OCI-LY7 (cell line): ENCODE data around the gene PPP1R3E. TPM values are rescaled to one million over a fixed set of nuclear protein-coding genes. Genes with fewer than 3 reads are reported as not detected.
A peak's percentile ranks its signal among the peaks of the same experiment; 100 is the strongest.

Source experiments
- BruUV-seq: library from RNA; stranded (reverse); fragments of 400-500 nt; replicated peaks from 2 replicates; lab custom pipeline; 2021; lab: Mats Ljungman, UMichigan
- CTCF ChIA-PET: fragments of 300-600 bp; sonication (Branson Sonifier 250); formaldehyde crosslinking; loops from one replicate; lab custom pipeline; 2022; ENCODE audit warnings: antibody characterized with exemption; ENCODE audit not compliant: unreplicated experiment; lab: Charles Lee
- POLR2A ChIA-PET: fragments of 300-600 bp; sonication (Branson Sonifier 250); formaldehyde crosslinking; loops from one replicate; lab custom pipeline; 2022; ENCODE audit warnings: antibody characterized with exemption; lab: Charles Lee
- DNase-seq: peaks from one replicate; pipeline ENCODE4 v3.0.0-alpha.2; 2015; ENCODE audit warnings: low spot score
- H2AFZ ChIP-seq: fragments of 200-600 bp; sonication (generic), shearing (Covaris generic); 2 replicates; pipeline ENCODE4 v1.6.1; 2014; ENCODE audit warnings: mild to moderate bottlenecking, antibody characterized with exemption, low read length, moderate library complexity
- H3K27ac ChIP-seq: fragments of 200-600 bp; sonication (generic); 2 replicates; pipeline ENCODE4 v1.5.1; 2014; ENCODE audit warnings: mixed run types, low read depth, mild to moderate bottlenecking, moderate library complexity, low read length, inconsistent platforms; ENCODE audit not compliant: poor library complexity, severe bottlenecking
- H3K36me3 ChIP-seq: fragments of 200-600 bp; sonication (generic); 2 replicates; pipeline ENCODE4 v1.6.1; 2014; ENCODE audit warnings: mild to moderate bottlenecking, antibody characterized with exemption, low read length, moderate library complexity, mixed read lengths; ENCODE audit not compliant: insufficient read depth
- H3K4me1 ChIP-seq: fragments of 200-600 bp; sonication (generic); 2 replicates; pipeline ENCODE4 v1.5.1; 2014; ENCODE audit warnings: mild to moderate bottlenecking, low read length; ENCODE audit not compliant: insufficient read depth, poor library complexity, severe bottlenecking
- H3K4me2 ChIP-seq: fragments of 200-600 bp; sonication (generic); 2 replicates; pipeline ENCODE4 v1.6.1; 2014; ENCODE audit warnings: mild to moderate bottlenecking, low read length
- H3K4me3 ChIP-seq: fragments of 200-600 bp; sonication (generic); 2 replicates; pipeline ENCODE4 v1.5.1; 2014; ENCODE audit warnings: mild to moderate bottlenecking, low read depth, low read length; ENCODE audit not compliant: poor library complexity, severe bottlenecking
- H3K79me2 ChIP-seq: fragments of 200-600 bp; sonication (generic); 2 replicates; pipeline ENCODE4 v1.6.1; 2016; ENCODE audit warnings: low read depth, mild to moderate bottlenecking, low read length, moderate library complexity, mixed read lengths; ENCODE audit not compliant: insufficient read depth
- H3K9me2 ChIP-seq: fragments of 200-600 bp; sonication (generic); 2 replicates; pipeline ENCODE4 v1.6.1; 2016; ENCODE audit warnings: mild to moderate bottlenecking, low read length, mixed read lengths; ENCODE audit not compliant: insufficient read depth
- H3K9me3 ChIP-seq: fragments of 200-600 bp; sonication (generic); 2 replicates; pipeline ENCODE4 v1.6.1; 2014; ENCODE audit warnings: mild to moderate bottlenecking, mixed run types, low read length, mixed read lengths
- H4K20me1 ChIP-seq: fragments of 200-600 bp; sonication (generic); 2 replicates; pipeline ENCODE4 v1.6.1; 2014; ENCODE audit warnings: mild to moderate bottlenecking, antibody characterized with exemption, low read length, moderate library complexity, mixed read lengths; ENCODE audit not compliant: insufficient read depth
- EZH2phosphoT487 ChIP-seq: fragments of 200-600 bp; sonication (generic); IDR thresholded peaks from 2 replicates; pipeline ENCODE4 v1.6.1; 2018; ENCODE audit warnings: low read depth, borderline replicate concordance, mild to moderate bottlenecking, mixed run types, antibody characterized with exemption, low read length, moderate library complexity, mixed read lengths
- intact Hi-C: fragments of 100-400 bp; cut with micrococcal nuclease; formaldehyde crosslinking; loops from one replicate; pipeline ENCODE4 v1.10.0; 2022; ENCODE audit not compliant: unreplicated experiment
- total RNA-seq, 2 experiments: library from RNA; depleted of rRNA in 1 of 2; stranded (reverse); fragments of >200 nt in 1 of 2; shearing (Covaris generic) in 1 of 2; gene quantifications; 2 replicates each; pipeline ENCODE4 v1.2.3, GENCODE V29; 2014 to 2022
- TF ChIP-seq, protein P1 (sequence below): fragments of 200-600 bp; sonication (generic); conservative IDR thresholded peaks from 2 replicates; pipeline ENCODE4 v1.5.1; 2014; ENCODE audit warnings: mild to moderate bottlenecking, antibody characterized with exemption, low read length, moderate library complexity, mixed read lengths

The PPP1R3E gene
- total RNA-seq, 2 experiments from 2014 or later = 31.0 to 95.5 TPM

DNA sequence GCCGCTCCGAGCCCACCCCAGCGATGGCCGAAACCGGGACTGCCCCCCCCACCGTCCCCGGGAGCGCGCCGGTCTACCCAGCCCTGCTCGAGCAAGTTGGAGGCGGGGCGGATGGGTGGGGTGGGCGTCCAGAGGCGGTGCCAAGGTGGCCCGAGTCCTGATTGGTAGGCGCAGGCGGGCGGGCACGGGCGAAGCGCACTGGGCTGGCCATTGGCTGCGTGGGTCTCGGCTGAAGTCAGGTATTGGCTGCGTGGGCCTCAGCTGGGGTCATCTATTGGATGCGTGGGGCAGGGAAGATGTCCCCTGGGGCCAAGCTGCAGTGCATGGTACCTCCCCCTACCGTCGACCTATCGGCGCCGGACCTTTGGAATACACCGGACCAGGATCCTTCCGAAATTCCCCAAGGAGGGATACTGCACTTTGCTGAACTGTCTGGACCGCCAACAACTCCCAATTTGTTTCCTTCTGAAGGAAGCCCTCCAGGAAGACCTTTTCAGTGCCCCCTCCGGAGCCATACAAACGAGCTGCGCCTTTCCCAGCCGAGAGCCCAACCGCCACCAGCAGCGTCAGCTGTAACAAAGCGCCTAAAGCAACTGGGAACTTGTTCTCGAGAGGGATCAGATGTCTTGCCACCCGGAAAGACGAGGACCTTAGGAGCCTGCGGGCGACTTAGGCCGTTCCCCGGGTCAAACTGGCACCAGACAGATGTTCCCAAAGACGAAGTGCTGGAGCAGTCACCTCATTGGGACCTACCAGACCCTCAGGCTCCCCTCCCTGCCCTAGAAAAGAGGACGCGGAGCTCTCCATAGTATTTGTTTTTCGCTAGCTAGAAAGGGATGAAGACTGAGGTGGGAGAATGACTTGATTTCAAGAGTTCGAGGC is 16.4 kb downstream of the PPP1R3E start, which contains the start of gene HOMEZ:
HOMEZ (minus strand) TSS at position 113 of the 882 bp plus-strand sequence. CDS start 180 bp downstream, outside the sequence.
- H3K79me2 ChIP-seq = peaks cover 14% of the 10 kb centered on the region; the same call in 1 of the 2 replicates
- H3K36me3 ChIP-seq = no peaks in the 10 kb centered on the region
- peak within 1 kb of the TSS; percentile 91 for H3K4me3 ChIP-seq
- DNase-seq = peak; percentile 98
- intact Hi-C loops = loop anchor here (1.0 to 5.0 kb wide), 2 partner anchors 15 to 164 kb away; no protein-coding TSS in a partner anchor
- H4K20me1 ChIP-seq = no peaks in the 10 kb centered on the region
- H2AFZ ChIP-seq = peak within 1 kb of the TSS; percentile 91
- ChIA-PET POLR2A (interaction anchor here (0.7 to 2.9 kb wide), 7 partner anchors 9 to 780 kb away, joined by 3 to 13 read pairs (median 6); partner anchors contain the start of genes BCL2L2 and PPP1R3E), CTCF (interaction anchor here (0.7 to 1.0 kb wide), 5 partner anchors 14 to 495 kb away, joined by 3 to 4 read pairs (median 3); partner anchors contain the start of genes PABPN1 and PPP1R3E)
- TF ChIP-seq, protein P1, sequence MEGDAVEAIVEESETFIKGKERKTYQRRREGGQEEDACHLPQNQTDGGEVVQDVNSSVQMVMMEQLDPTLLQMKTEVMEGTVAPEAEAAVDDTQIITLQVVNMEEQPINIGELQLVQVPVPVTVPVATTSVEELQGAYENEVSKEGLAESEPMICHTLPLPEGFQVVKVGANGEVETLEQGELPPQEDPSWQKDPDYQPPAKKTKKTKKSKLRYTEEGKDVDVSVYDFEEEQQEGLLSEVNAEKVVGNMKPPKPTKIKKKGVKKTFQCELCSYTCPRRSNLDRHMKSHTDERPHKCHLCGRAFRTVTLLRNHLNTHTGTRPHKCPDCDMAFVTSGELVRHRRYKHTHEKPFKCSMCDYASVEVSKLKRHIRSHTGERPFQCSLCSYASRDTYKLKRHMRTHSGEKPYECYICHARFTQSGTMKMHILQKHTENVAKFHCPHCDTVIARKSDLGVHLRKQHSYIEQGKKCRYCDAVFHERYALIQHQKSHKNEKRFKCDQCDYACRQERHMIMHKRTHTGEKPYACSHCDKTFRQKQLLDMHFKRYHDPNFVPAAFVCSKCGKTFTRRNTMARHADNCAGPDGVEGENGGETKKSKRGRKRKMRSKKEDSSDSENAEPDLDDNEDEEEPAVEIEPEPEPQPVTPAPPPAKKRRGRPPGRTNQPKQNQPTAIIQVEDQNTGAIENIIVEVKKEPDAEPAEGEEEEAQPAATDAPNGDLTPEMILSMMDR = peak; percentile 27; the same call in 1 of the 2 replicates
- TF ChIP-seq EZH2phosphoT487 = no peak
- peak within 1 kb of the TSS; percentile 89 for H3K4me2 ChIP-seq
- peak within 1 kb of the TSS; percentile 28 for H3K27ac ChIP-seq
- no peaks in the 10 kb centered on the region for H3K9me3 ChIP-seq
- H3K4me1 ChIP-seq = peaks cover 13% of the 10 kb centered on the region
- no TSS peak for BruUV-seq
- H3K9me2 ChIP-seq = no peaks in the 10 kb centered on the region

- ChIA-PET POLR2A (interaction anchor here (0.6 to 2.9 kb wide), 8 partner anchors 8 to 780 kb away, joined by 3 to 13 read pairs (median 5); partner anchors contain the start of genes BCL2L2 and PPP1R3E), CTCF (interaction anchor here (0.9 kb wide), 1 partner anchor 165 kb away, joined by 3 read pairs; no protein-coding TSS in a partner anchor)
Measured at GRCh38 chr14:23285530-23286019, 17.1 kb downstream of the PPP1R3E start.

More at GRCh38 chr14:23285530-23286019, 17.1 kb downstream of the PPP1R3E start:
- BruUV-seq = no TSS peak
- DNase-seq = no peak
- peak overlapping the region; percentile 9 for H3K27ac ChIP-seq
- intact Hi-C loops = loop anchor here (1.0 to 5.0 kb wide), 2 partner anchors 16 to 163 kb away; no protein-coding TSS in a partner anchor
- no peaks in the 10 kb centered on the region for H3K9me2 ChIP-seq
- H3K4me1 ChIP-seq = peaks cover 13% of the 10 kb centered on the region
- peak overlapping the region; percentile 91 for H3K4me3 ChIP-seq
- peak overlapping the region; percentile 72 for H2AFZ ChIP-seq
- peak overlapping the region; percentile 84 for H3K4me2 ChIP-seq
- H3K9me3 ChIP-seq = no peaks in the 10 kb centered on the region
- no peaks in the 10 kb centered on the region for H4K20me1 ChIP-seq
- H3K36me3 ChIP-seq = no peaks in the 10 kb centered on the region
- H3K79me2 ChIP-seq = peaks cover 14% of the 10 kb centered on the region; the same call in 1 of the 2 replicates
- TF ChIP-seq, protein P1 = no peak
- TF ChIP-seq EZH2phosphoT487 = no peak
